Fibroblast of pulmonary artery (primary cell): ENCODE measurements around the gene PLEK.
"Not testable (repeated sequence)": the region's sequence is repeated elsewhere in the genome, so short reads cannot be mapped to it uniquely, and the experiment has no call there.

Experiments
- DNase-seq: peaks from one replicate; pipeline ENCODE4 v3.0.0-alpha.2; 2010; ENCODE audit warnings: low read depth
- H3K4me3 ChIP-seq: replicated peaks from 2 replicates; pipeline ENCODE4 v1.5.1; 2011; ENCODE audit warnings: low read depth, mild to moderate bottlenecking, control low read depth, low read length, moderate library complexity
- TF ChIP-seq, protein P1 (sequence below): IDR thresholded peaks from 2 replicates; pipeline ENCODE4 v1.5.1; 2011; ENCODE audit warnings: mild to moderate bottlenecking, control low read depth, low read length, inconsistent platforms; ENCODE audit errors: missing control alignments

Gene PLEK

GRCh38 chr2:68371581-68371980 lies 6.5 kb downstream of the PLEK start:
- H3K4me3 ChIP-seq, result no peak overlapping the region
- no peak for DNase-seq
- TF ChIP-seq, protein P1, sequence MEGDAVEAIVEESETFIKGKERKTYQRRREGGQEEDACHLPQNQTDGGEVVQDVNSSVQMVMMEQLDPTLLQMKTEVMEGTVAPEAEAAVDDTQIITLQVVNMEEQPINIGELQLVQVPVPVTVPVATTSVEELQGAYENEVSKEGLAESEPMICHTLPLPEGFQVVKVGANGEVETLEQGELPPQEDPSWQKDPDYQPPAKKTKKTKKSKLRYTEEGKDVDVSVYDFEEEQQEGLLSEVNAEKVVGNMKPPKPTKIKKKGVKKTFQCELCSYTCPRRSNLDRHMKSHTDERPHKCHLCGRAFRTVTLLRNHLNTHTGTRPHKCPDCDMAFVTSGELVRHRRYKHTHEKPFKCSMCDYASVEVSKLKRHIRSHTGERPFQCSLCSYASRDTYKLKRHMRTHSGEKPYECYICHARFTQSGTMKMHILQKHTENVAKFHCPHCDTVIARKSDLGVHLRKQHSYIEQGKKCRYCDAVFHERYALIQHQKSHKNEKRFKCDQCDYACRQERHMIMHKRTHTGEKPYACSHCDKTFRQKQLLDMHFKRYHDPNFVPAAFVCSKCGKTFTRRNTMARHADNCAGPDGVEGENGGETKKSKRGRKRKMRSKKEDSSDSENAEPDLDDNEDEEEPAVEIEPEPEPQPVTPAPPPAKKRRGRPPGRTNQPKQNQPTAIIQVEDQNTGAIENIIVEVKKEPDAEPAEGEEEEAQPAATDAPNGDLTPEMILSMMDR, result no peak

- no peak overlapping the region for H3K4me3 ChIP-seq
- DNase-seq, result no peak
- TF ChIP-seq, protein P1, result no peak
Observed at GRCh38 chr2:68372485-68372884, 7.4 kb downstream of the PLEK start.

- TF ChIP-seq, protein P1, result no peak
- no peak overlapping the region for H3K4me3 ChIP-seq
- no peak for DNase-seq
Observed at GRCh38 chr2:68374184-68374583, 9.1 kb downstream of the PLEK start.

DNA sequence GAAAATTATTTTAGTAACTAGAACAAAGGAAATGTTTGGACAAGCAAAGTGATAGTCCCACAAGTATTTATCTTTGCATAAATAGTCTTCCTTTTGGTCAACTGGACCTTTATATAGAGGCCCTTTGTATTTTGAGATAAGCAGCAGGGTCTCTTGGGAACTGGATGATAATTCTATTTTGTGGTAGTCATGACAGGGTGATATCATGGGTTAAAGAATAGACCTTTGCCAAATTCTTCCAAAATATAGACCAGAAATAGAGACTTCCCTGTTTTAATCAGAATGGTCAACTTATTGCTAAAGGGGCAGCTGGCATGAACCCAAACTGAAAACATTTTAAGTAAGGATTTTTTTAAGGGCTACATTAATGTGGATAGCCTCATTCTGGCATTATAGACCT lies 10.5 kb downstream of the PLEK start:
- TF ChIP-seq, protein P1, result no peak
- H3K4me3 ChIP-seq, result no peak overlapping the region
- no peak for DNase-seq

GRCh38 chr2:68377137-68377780 lies 12.2 kb downstream of the PLEK start:
- TF ChIP-seq, protein P1, result no peak
- no peak overlapping the region for H3K4me3 ChIP-seq
- no peak for DNase-seq

- not testable (repeated sequence) for DNase-seq, H3K4me3 ChIP-seq
Observed at GRCh38 chr2:68378779-68379178, 13.7 kb downstream of the PLEK start.

DNA sequence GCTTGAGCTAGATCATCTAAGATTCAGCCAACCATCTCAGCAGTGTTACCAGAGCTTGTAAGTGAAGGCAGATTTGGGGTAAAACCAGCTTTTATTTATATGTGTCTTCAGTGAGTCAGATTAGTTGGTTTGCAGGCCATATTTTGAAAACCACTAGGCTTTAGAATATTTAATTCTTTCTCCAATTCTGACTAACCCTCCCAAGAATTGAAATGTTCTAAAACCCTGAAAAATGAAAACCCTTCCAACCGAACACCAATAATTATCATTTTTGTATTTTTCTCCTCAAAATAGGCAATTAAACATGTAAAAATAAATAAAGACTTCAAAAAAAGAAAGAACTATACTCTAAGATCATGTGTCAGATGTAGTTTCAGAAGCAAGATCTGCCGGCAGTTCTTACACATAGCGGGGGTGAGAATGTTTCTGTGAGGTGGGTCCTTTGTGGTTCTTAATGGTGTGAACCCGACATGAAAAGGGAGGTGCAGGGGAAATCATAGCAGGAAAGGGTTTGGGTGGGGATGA lies 14.2 kb downstream of the PLEK start:
- DNase-seq, result no peak
- TF ChIP-seq, protein P1, result no peak
- no peak overlapping the region for H3K4me3 ChIP-seq
